SK-N-SH (cell line): Measurements from ENCODE around the gene FMN1. TPM values are rescaled to one million over a fixed set of nuclear protein-coding genes. Genes with fewer than 3 reads are reported as not detected.

Experiments
- CTCF ChIA-PET: fragments of 300-600, 350-600 bp; formaldehyde crosslinking; extraction: SDS; loops from one replicate; lab custom pipeline; 2021; lab: Yijun Ruan, JAX
- POLR2A ChIA-PET: fragments of 350-600 bp; sonication (Branson Sonifier 250); formaldehyde crosslinking; extraction: SDS; loops from one replicate; lab custom pipeline; 2020; ENCODE audit warnings: antibody characterized with exemption, inconsistent platforms; lab: Yijun Ruan, JAX
- DNase-seq: peaks from one replicate; pipeline ENCODE4 v3.0.0; 2012
- H2AFZ ChIP-seq: fragments of 200-600 bp; sonication (generic); 2 replicates; pipeline ENCODE4 v1.8.1; 2016; ENCODE audit warnings: antibody characterized with exemption, mild to moderate bottlenecking, low read depth
- H3F3A ChIP-seq: fragments of 200-600 bp; sonication (generic); replicated peaks from 2 replicates; pipeline ENCODE3; 2016; ENCODE audit warnings: antibody characterized with exemption, mild to moderate bottlenecking; ENCODE audit not compliant: insufficient read depth
- H3K27ac ChIP-seq, 2 experiments: fragments of 200-500 bp in 1 of 2; fragments of 200-600 bp in 1 of 2; sonication (Bioruptor generic) in 1 of 2; sonication (generic), shearing (Covaris generic) in 1 of 2; 2 replicates each; pipeline versions ENCODE4 v1.5.1 to v1.6.1; 2014 to 2016; ENCODE audit warnings: low read depth in 2 of 2, inconsistent platforms in 1 of 2, low read length in 1 of 2, mild to moderate bottlenecking in 1 of 2, mixed read lengths in 1 of 2
- H3K27me3 ChIP-seq: fragments of 200-600 bp; sonication (generic), shearing (Covaris generic); 2 replicates; pipeline ENCODE4 v1.6.1; 2016; ENCODE audit warnings: mixed run types; ENCODE audit not compliant: insufficient read depth
- H3K36me3 ChIP-seq, 2 experiments: fragments of 200-500 bp in 1 of 2; fragments of 200-600 bp in 1 of 2; sonication (Bioruptor generic) in 1 of 2; sonication (generic) in 1 of 2; replicated peaks in 1 of 2; 2 replicates each; pipeline versions ENCODE3 to v1.5.1; 2014 to 2016; ENCODE audit warnings: low read length in 1 of 2, mild to moderate bottlenecking in 1 of 2; ENCODE audit not compliant: insufficient read depth in 2 of 2, control insufficient read depth in 1 of 2
- H3K4me1 ChIP-seq, 2 experiments: fragments of 200-500 bp in 1 of 2; fragments of 200-600 bp in 1 of 2; sonication (Bioruptor generic) in 1 of 2; sonication (generic), shearing (Covaris generic) in 1 of 2; 2 replicates each; pipeline versions ENCODE4 v1.5.1 to v1.6.1; 2014 to 2016; ENCODE audit warnings: low read depth in 1 of 2, low read length in 1 of 2, mixed run types in 1 of 2; ENCODE audit not compliant: insufficient read depth in 2 of 2, control insufficient read depth in 1 of 2
- H3K4me2 ChIP-seq: fragments of 200-600 bp; sonication (generic), shearing (Covaris generic); 2 replicates; pipeline ENCODE4 v1.6.1; 2017; ENCODE audit warnings: mixed run types
- H3K4me3 ChIP-seq, 2 experiments: fragments of 200-500 bp in 1 of 2; fragments of 200-600 bp in 1 of 2; sonication (Bioruptor generic) in 1 of 2; sonication (generic), shearing (Covaris generic) in 1 of 2; 2 replicates each; pipeline versions ENCODE4 v1.5.1 to v1.8.1; 2014 to 2016; ENCODE audit warnings: low read depth in 2 of 2, inconsistent platforms in 1 of 2, low read length in 1 of 2, mild to moderate bottlenecking in 1 of 2, mixed read lengths in 1 of 2, moderate library complexity in 1 of 2
- H3K79me2 ChIP-seq: fragments of 200-600 bp; sonication (generic); 2 replicates; pipeline ENCODE4 v1.8.1; 2017; ENCODE audit warnings: mild to moderate bottlenecking; ENCODE audit not compliant: insufficient read depth
- H3K9ac ChIP-seq: fragments of 200-600 bp; sonication (generic); 2 replicates; pipeline ENCODE4 v1.6.1; 2017; ENCODE audit warnings: mixed run types
- H3K9me2 ChIP-seq: fragments of 200-600 bp; sonication (generic); 2 replicates; pipeline ENCODE4 v1.6.1; 2017; ENCODE audit warnings: mixed run types
- H3K9me3 ChIP-seq: fragments of 200-600 bp; sonication (generic); 2 replicates; pipeline ENCODE4 v1.6.1; 2017; ENCODE audit warnings: mixed run types, mild to moderate bottlenecking, moderate library complexity
- H4K20me1 ChIP-seq: fragments of 200-600 bp; sonication (generic); 2 replicates; pipeline ENCODE4 v1.6.1; 2017; ENCODE audit warnings: mild to moderate bottlenecking, mixed run types; ENCODE audit not compliant: insufficient read depth
- CHD2 ChIP-seq: fragments of 150-350 bp; IDR thresholded peaks from 2 replicates; pipeline ENCODE4 v1.6.1; 2018; ENCODE audit warnings: low read length; ENCODE audit not compliant: partially characterized antibody
- EP300 ChIP-seq, 2 experiments: IDR thresholded peaks; 2 replicates each; pipeline versions ENCODE4 v1.4.0 to v1.6.1; 2012; ENCODE audit warnings: borderline replicate concordance in 1 of 2, low read depth in 1 of 2, low read length in 1 of 2
- FOSL2 ChIP-seq: IDR thresholded peaks from 2 replicates; pipeline ENCODE4 v1.4.0; 2012; ENCODE audit warnings: low read depth, mild to moderate bottlenecking, moderate library complexity, borderline replicate concordance
- FOXM1 ChIP-seq: IDR thresholded peaks from 2 replicates; pipeline ENCODE4 v1.4.0; 2012; ENCODE audit warnings: low read depth, mild to moderate bottlenecking
- GATA2 ChIP-seq: sonication (generic); formaldehyde crosslinking; IDR thresholded peaks from 2 replicates; pipeline ENCODE4 v1.5.0; 2020; ENCODE audit warnings: mild to moderate bottlenecking, missing genetic modification reagents
- JUND ChIP-seq: IDR thresholded peaks from 2 replicates; pipeline ENCODE4 v1.4.0; 2012
- MEF2A ChIP-seq: IDR thresholded peaks from 2 replicates; pipeline ENCODE4 v1.4.0; 2012; ENCODE audit warnings: low read depth, borderline replicate concordance
- MXI1 ChIP-seq: IDR thresholded peaks from 2 replicates; pipeline ENCODE4 v1.6.1; 2012; ENCODE audit warnings: mild to moderate bottlenecking, low read depth, low read length, improper control_type of control experiment
- NFIC ChIP-seq: IDR thresholded peaks from 2 replicates; pipeline ENCODE4 v1.4.0; 2012; ENCODE audit warnings: borderline replicate concordance
- POLR2AphosphoS5 ChIP-seq: IDR thresholded peaks from 2 replicates; pipeline ENCODE4 v1.6.1; 2012; ENCODE audit warnings: low read depth, low read length
- RCOR1 ChIP-seq: fragments of 150-350 bp; IDR thresholded peaks from 2 replicates; pipeline ENCODE4 v1.6.1; 2017; ENCODE audit warnings: antibody characterized with exemption, low read length
- RXRA ChIP-seq: IDR thresholded peaks from 2 replicates; pipeline ENCODE4 v1.4.0; 2012; ENCODE audit warnings: low read depth, mild to moderate bottlenecking, borderline replicate concordance
- SIN3A ChIP-seq: IDR thresholded peaks from 2 replicates; pipeline ENCODE4 v1.6.1; 2012; ENCODE audit warnings: low read depth, mild to moderate bottlenecking, low read length, moderate library complexity, borderline replicate concordance
- SMC3 ChIP-seq: IDR thresholded peaks from 2 replicates; pipeline ENCODE4 v1.6.1; 2012; ENCODE audit warnings: low read depth, low read length, improper control_type of control experiment
- TAF1 ChIP-seq: IDR thresholded peaks from 2 replicates; pipeline ENCODE4 v1.6.1; 2012; ENCODE audit warnings: low read depth, mild to moderate bottlenecking, low read length, moderate library complexity, borderline replicate concordance
- TCF12 ChIP-seq: IDR thresholded peaks from 2 replicates; pipeline ENCODE4 v1.4.0; 2012
- TEAD4 ChIP-seq: IDR thresholded peaks from 2 replicates; pipeline ENCODE4 v1.4.0; 2012; ENCODE audit warnings: mild to moderate bottlenecking, borderline replicate concordance; ENCODE audit not compliant: insufficient read depth
- YY1 ChIP-seq: IDR thresholded peaks from 2 replicates; pipeline ENCODE4 v1.4.0; 2012; ENCODE audit warnings: low read depth, mild to moderate bottlenecking
- WGBS: methylation state at CpG from one replicate; pipeline ENCODE4 v1.1.6; 2017; ENCODE audit warnings: low lambda C conversion rate; 5-methylcytosine and 5-hydroxymethylcytosine counted together
- polyA plus RNA-seq, 3 experiments: library from polyadenylated mRNA; depleted of rRNA; stranded (reverse); fragments of >200 nt; gene quantifications; 2 replicates each; pipeline ENCODE4 v1.2.3, GENCODE V29; 2012
- TF ChIP-seq, protein P1 (sequence below): fragments of 150-350 bp; IDR thresholded peaks from 2 replicates; pipeline ENCODE4 v1.6.1; 2016; ENCODE audit warnings: mild to moderate bottlenecking, low read depth, low read length
- TF ChIP-seq, protein P2 (sequence below): IDR thresholded peaks from 2 replicates; pipeline ENCODE4; 2012
- TF ChIP-seq, protein P3 (sequence below): fragments of 150-350 bp; IDR thresholded peaks from 2 replicates; pipeline ENCODE4 v1.6.1; 2017; ENCODE audit warnings: antibody characterized with exemption, low read length, low read depth, borderline replicate concordance
- TF ChIP-seq, protein P4 (sequence below): IDR thresholded peaks from 2 replicates; pipeline ENCODE4 v1.6.1; 2012; ENCODE audit warnings: mild to moderate bottlenecking, low read depth, low read length, moderate library complexity
- TF ChIP-seq, protein P5 (sequence below): IDR thresholded peaks from 2 replicates; pipeline ENCODE4 v1.4.0; 2012; ENCODE audit warnings: low read depth
- TF ChIP-seq, protein P6 (sequence below): IDR thresholded peaks from 2 replicates; pipeline ENCODE4 v1.4.0; 2012; ENCODE audit warnings: low read depth, borderline replicate concordance

The FMN1 gene
- polyA plus RNA-seq, 1 of the 3 experiments (the other 2 are of a cell fraction), result 9.1 TPM

DNA sequence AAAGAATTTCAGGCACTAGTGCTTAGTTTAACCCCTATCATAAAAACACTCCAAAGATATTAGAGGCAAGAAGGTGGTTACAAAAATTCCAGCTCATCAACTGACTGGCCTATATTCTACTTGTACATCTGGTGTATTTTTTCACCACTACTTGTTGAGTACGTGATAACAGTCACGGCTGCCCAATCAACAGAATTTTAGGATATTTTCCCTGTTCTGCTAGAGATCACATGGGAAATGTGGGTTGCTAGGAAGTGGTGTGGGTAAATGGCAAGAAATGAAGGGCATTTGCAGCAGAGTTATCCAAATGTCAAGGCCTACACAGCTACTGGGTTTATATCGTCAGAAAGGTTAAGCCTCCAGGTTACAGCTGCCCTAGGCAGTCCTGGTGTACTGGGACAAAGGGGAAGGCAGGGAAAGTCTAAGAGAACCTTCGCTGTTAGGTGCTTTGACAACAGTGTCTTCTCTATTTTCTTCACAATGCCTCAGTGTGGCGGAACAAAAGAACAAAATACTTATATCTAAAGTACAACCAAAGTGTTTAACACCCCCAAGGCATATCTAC, 81.9 kb downstream of the FMN1 start (continued):
- TF ChIP-seq, protein P1, sequence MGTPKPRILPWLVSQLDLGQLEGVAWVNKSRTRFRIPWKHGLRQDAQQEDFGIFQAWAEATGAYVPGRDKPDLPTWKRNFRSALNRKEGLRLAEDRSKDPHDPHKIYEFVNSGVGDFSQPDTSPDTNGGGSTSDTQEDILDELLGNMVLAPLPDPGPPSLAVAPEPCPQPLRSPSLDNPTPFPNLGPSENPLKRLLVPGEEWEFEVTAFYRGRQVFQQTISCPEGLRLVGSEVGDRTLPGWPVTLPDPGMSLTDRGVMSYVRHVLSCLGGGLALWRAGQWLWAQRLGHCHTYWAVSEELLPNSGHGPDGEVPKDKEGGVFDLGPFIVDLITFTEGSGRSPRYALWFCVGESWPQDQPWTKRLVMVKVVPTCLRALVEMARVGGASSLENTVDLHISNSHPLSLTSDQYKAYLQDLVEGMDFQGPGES, result no peak
- TF ChIP-seq TEAD4 (no peak), SIN3A (no peak), MXI1 (no peak), TCF12 (no peak)
- TF ChIP-seq, protein P2, sequence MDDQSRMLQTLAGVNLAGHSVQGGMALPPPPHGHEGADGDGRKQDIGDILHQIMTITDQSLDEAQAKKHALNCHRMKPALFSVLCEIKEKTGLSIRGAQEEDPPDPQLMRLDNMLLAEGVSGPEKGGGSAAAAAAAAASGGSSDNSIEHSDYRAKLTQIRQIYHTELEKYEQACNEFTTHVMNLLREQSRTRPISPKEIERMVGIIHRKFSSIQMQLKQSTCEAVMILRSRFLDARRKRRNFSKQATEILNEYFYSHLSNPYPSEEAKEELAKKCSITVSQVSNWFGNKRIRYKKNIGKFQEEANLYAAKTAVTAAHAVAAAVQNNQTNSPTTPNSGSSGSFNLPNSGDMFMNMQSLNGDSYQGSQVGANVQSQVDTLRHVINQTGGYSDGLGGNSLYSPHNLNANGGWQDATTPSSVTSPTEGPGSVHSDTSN, result no peak

DNA sequence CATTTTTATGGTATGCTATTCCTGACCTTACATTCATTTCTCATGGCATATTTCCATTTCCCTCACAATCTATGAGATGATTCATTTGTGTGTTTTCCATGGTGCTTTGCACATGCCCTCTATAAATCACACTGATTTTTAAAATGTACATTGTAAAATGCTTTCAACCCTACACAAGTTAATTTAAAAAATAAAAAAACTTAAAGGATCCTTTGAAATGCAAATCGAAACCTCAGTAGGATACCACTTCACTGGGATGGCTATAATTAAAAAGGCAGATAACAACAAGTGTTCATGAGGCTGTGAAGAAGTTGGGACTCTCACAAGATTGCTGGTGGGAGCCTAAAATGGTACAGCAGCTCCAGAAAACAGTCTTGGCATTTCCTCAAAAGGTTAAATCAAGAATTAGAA, 83.5 kb downstream of the FMN1 start:
- Histone ChIP-seq H2AFZ (no peak overlapping the region), H3K36me3 (peaks cover 0 to 25% of the 10 kb centered on the region in 2 experiments), H3K9me2 (no peaks in the 10 kb centered on the region), H3K27me3 (no peaks in the 10 kb centered on the region), H4K20me1 (no peaks in the 10 kb centered on the region), H3K27ac (peak overlapping the region; percentile 62 to 99; a peak in 3 of 4 replicates), H3K4me2 (peak overlapping the region; percentile 35; the same call in 1 of the 2 replicates), H3K9ac (peak overlapping the region; percentile 37; the same call in 1 of the 2 replicates), H3K79me2 (peaks cover 100% of the 10 kb centered on the region), H3K9me3 (no peaks in the 10 kb centered on the region), H3K4me3 (no peak overlapping the region), H3F3A (peaks cover 47% of the 10 kb centered on the region), H3K4me1 (peaks cover 0 to 25% of the 10 kb centered on the region in 2 experiments; a peak in 3 of 4 replicates)
- DNase-seq, result no peak
- ChIA-PET CTCF (no interaction called here), POLR2A (no interaction called here)
- 49% methylated on average over 1 of the region's 1 CpG for WGBS
- no peak for TF ChIP-seq YY1
- TF ChIP-seq TEAD4, result no peak
- TF ChIP-seq FOSL2, result peak; percentile 58
- TF ChIP-seq RCOR1, result no peak
- TF ChIP-seq TCF12, result peak; percentile 56; the same call in 1 of the 2 replicates
- TF ChIP-seq, protein P3, sequence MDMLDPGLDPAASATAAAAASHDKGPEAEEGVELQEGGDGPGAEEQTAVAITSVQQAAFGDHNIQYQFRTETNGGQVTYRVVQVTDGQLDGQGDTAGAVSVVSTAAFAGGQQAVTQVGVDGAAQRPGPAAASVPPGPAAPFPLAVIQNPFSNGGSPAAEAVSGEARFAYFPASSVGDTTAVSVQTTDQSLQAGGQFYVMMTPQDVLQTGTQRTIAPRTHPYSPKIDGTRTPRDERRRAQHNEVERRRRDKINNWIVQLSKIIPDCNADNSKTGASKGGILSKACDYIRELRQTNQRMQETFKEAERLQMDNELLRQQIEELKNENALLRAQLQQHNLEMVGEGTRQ, result no peak
- peak; percentile 54; the same call in 1 of the 2 replicates for TF ChIP-seq JUND
- no peak for TF ChIP-seq POLR2AphosphoS5
- peak; percentile 61; the same call in 1 of the 2 replicates for TF ChIP-seq NFIC
- TF ChIP-seq RXRA, result no peak
- TF ChIP-seq, protein P4, sequence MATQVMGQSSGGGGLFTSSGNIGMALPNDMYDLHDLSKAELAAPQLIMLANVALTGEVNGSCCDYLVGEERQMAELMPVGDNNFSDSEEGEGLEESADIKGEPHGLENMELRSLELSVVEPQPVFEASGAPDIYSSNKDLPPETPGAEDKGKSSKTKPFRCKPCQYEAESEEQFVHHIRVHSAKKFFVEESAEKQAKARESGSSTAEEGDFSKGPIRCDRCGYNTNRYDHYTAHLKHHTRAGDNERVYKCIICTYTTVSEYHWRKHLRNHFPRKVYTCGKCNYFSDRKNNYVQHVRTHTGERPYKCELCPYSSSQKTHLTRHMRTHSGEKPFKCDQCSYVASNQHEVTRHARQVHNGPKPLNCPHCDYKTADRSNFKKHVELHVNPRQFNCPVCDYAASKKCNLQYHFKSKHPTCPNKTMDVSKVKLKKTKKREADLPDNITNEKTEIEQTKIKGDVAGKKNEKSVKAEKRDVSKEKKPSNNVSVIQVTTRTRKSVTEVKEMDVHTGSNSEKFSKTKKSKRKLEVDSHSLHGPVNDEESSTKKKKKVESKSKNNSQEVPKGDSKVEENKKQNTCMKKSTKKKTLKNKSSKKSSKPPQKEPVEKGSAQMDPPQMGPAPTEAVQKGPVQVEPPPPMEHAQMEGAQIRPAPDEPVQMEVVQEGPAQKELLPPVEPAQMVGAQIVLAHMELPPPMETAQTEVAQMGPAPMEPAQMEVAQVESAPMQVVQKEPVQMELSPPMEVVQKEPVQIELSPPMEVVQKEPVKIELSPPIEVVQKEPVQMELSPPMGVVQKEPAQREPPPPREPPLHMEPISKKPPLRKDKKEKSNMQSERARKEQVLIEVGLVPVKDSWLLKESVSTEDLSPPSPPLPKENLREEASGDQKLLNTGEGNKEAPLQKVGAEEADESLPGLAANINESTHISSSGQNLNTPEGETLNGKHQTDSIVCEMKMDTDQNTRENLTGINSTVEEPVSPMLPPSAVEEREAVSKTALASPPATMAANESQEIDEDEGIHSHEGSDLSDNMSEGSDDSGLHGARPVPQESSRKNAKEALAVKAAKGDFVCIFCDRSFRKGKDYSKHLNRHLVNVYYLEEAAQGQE, result no peak
- no peak for TF ChIP-seq SIN3A
- TF ChIP-seq MXI1, result no peak
- TF ChIP-seq TAF1, result no peak
- TF ChIP-seq SMC3, result no peak
- TF ChIP-seq, protein P5, sequence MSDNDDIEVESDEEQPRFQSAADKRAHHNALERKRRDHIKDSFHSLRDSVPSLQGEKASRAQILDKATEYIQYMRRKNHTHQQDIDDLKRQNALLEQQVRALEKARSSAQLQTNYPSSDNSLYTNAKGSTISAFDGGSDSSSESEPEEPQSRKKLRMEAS, result no peak
- no peak for TF ChIP-seq GATA2 (CRISPR knock-in tag)
- no peak for TF ChIP-seq CHD2
- TF ChIP-seq FOXM1, result no peak
- TF ChIP-seq, protein P6, sequence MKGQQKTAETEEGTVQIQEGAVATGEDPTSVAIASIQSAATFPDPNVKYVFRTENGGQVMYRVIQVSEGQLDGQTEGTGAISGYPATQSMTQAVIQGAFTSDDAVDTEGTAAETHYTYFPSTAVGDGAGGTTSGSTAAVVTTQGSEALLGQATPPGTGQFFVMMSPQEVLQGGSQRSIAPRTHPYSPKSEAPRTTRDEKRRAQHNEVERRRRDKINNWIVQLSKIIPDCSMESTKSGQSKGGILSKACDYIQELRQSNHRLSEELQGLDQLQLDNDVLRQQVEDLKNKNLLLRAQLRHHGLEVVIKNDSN, result no peak
- TF ChIP-seq MEF2A, result no peak
- peak in 1 of 2 experiments; percentile 26; a peak in 1 of 4 replicates for TF ChIP-seq EP300 (IDR thresholded peaks at IDR 0.05; ENCODE audit: borderline replicate concordance in 1 of 2, low read depth in 1 of 2, low read length in 1 of 2)
